ENCODE measurements around the gene HGF. TPM values are rescaled to one million over a fixed set of nuclear protein-coding genes. Genes with fewer than 3 reads are reported as not detected.

HGF gene
- polyA plus RNA-seq, 1 experiment = 1.1 TPM

- no peak for TF ChIP-seq CTCF (IDR thresholded peaks at IDR 0.05; ENCODE audit: insufficient read depth, low read depth, low read length)
- Histone ChIP-seq H3K4me3 (ENCODE audit: low read depth, low read length) (no peak overlapping the region), H3K36me3 (ENCODE audit: control insufficient read depth, insufficient read depth, low read length) (no peaks in the 10 kb centered on the region), H3K27me3 (ENCODE audit: control insufficient read depth, insufficient read depth, low read length) (no peaks in the 10 kb centered on the region)
- POLR2A ChIA-PET = no interaction called here
- DNase-seq (ENCODE audit: low read depth) = no peak
- CTCF ChIA-PET = interaction anchor here (1.9 kb wide), 1 partner anchor 9 kb away, joined by 4 read pairs; the partner anchor contains the start of gene HGF
Observed at GRCh38 chr7:81761031-81761430, 8.8 kb downstream of the HGF start.

- no peak for DNase-seq (ENCODE audit: low read depth)
- no peaks in the 10 kb centered on the region for H3K27me3 ChIP-seq (ENCODE audit: control insufficient read depth, insufficient read depth, low read length)
- ChIA-PET CTCF (no interaction called here), POLR2A (no interaction called here)
- no peaks in the 10 kb centered on the region for H3K36me3 ChIP-seq (ENCODE audit: control insufficient read depth, insufficient read depth, low read length)
- no peak for TF ChIP-seq CTCF (IDR thresholded peaks at IDR 0.05; ENCODE audit: insufficient read depth, low read depth, low read length)
- no peak overlapping the region for H3K4me3 ChIP-seq (ENCODE audit: low read depth, low read length)
Observed at GRCh38 chr7:81754918-81755696, 14.7 kb downstream of the HGF start.

GRCh38 chr7:81753392-81753791 lies 16.5 kb downstream of the HGF start:
- POLR2A ChIA-PET = no interaction called here

GRCh38 chr7:81752318-81752714 lies 17.5 kb downstream of the HGF start:
- Histone ChIP-seq H3K36me3 (ENCODE audit: control insufficient read depth, insufficient read depth, low read length) (no peaks in the 10 kb centered on the region), H3K27me3 (ENCODE audit: control insufficient read depth, insufficient read depth, low read length) (no peaks in the 10 kb centered on the region), H3K4me3 (ENCODE audit: low read depth, low read length) (no peak overlapping the region)
- no peak for TF ChIP-seq CTCF (IDR thresholded peaks at IDR 0.05; ENCODE audit: insufficient read depth, low read depth, low read length)
- no peak for DNase-seq (ENCODE audit: low read depth)
- ChIA-PET CTCF (no interaction called here), POLR2A (no interaction called here)

More at GRCh38 chr7:81753392-81753791, 16.5 kb downstream of the HGF start:
- Histone ChIP-seq H3K27me3 (ENCODE audit: control insufficient read depth, insufficient read depth, low read length) (no peaks in the 10 kb centered on the region), H3K36me3 (ENCODE audit: control insufficient read depth, insufficient read depth, low read length) (no peaks in the 10 kb centered on the region), H3K4me3 (ENCODE audit: low read depth, low read length) (no peak overlapping the region)
- TF ChIP-seq CTCF (IDR thresholded peaks at IDR 0.05; ENCODE audit: insufficient read depth, low read depth, low read length) = no peak
- DNase-seq (ENCODE audit: low read depth) = no peak
- CTCF ChIA-PET = interaction anchor here (1.2 kb wide), 1 partner anchor 12 kb away, joined by 3 read pairs; no protein-coding TSS in a partner anchor

- no peak overlapping the region for H3K4me3 ChIP-seq (ENCODE audit: low read depth, low read length)
- ChIA-PET CTCF (no interaction called here), POLR2A (no interaction called here)
- no peak for DNase-seq (ENCODE audit: low read depth)
- no peaks in the 10 kb centered on the region for H3K27me3 ChIP-seq (ENCODE audit: control insufficient read depth, insufficient read depth, low read length)
- TF ChIP-seq CTCF (IDR thresholded peaks at IDR 0.05; ENCODE audit: insufficient read depth, low read depth, low read length) = no peak
- no peaks in the 10 kb centered on the region for H3K36me3 ChIP-seq (ENCODE audit: control insufficient read depth, insufficient read depth, low read length)
Observed at GRCh38 chr7:81751619-81752317, 18.1 kb downstream of the HGF start.
